H1 (cell line): ENCODE measurements around the gene CNGB1. TPM values are rescaled to one million over a fixed set of nuclear protein-coding genes. Genes with fewer than 3 reads are reported as not detected.

Experiments used
- BACH1 ChIP-seq: IDR thresholded peaks from 2 replicates; pipeline ENCODE4 v1.6.1; 2012; ENCODE audit warnings: low read length, improper control_type of control experiment
- CREB1 ChIP-seq: IDR thresholded peaks from 2 replicates; pipeline ENCODE4 v1.6.1; 2012; ENCODE audit warnings: inconsistent platforms
- JUN ChIP-seq: IDR thresholded peaks from 2 replicates; pipeline ENCODE4 v1.6.1; 2011; ENCODE audit warnings: low read depth, mild to moderate bottlenecking, improper control_type of control experiment, low read length
- MAX ChIP-seq: IDR thresholded peaks from 2 replicates; pipeline ENCODE4 v1.6.1; 2012; ENCODE audit warnings: inconsistent platforms
- RNF2 ChIP-seq: fragments of 200-900, 300-1000 bp; sonication (generic); IDR thresholded peaks from 2 replicates; pipeline ENCODE4 v1.7.1; 2016; ENCODE audit warnings: borderline replicate concordance, low read depth, mild to moderate bottlenecking, antibody characterized with exemption, low read length; ENCODE audit not compliant: poor library complexity, severe bottlenecking; ENCODE audit errors: missing control alignments
- SRF ChIP-seq: IDR thresholded peaks from 2 replicates; pipeline ENCODE4 v1.6.1; 2011; ENCODE audit warnings: mild to moderate bottlenecking, low read depth, low read length, moderate library complexity
- USF2 ChIP-seq: IDR thresholded peaks from 2 replicates; pipeline ENCODE4 v1.6.1; 2011; ENCODE audit warnings: low read length, improper control_type of control experiment
- YY1 ChIP-seq: IDR thresholded peaks from 2 replicates; pipeline ENCODE4 v1.6.1; 2011; ENCODE audit warnings: low read depth, mild to moderate bottlenecking, low read length
- polyA plus RNA-seq, 7 experiments: library from polyadenylated mRNA; depleted of rRNA in 3 of 7; stranded (reverse) in 5 of 7; unstranded in 2 of 7; fragments of >200 nt in 5 of 7; fragments of 200-250 nt in 2 of 7; gene quantifications; 1 replicate in 5 of 7; 2 replicates in 1 of 7; 4 replicates in 1 of 7; pipeline versions ENCODE4 v1.2.1 to v1.2.3, GENCODE V29; 2011 to 2013; ENCODE audit warnings: missing spikeins in 2 of 7, mixed read lengths in 2 of 7
- total RNA-seq: library from RNA; stranded (reverse); fragmentation: NEBNext Ultra II Directional; extraction: Animal tissue kit (Norgen Biotek cat#: 25700); gene quantifications from 2 replicates; pipeline ENCODE4 v1.2.1, GENCODE V29; 2021

CNGB1 gene
- total and polyA plus RNA-seq, 2 of the 8 experiments (the other 6 are each of a cell fraction or from before 2014, with no cell fraction given): not detected

- TF ChIP-seq SRF (no peak), RNF2 (no peak), USF2 (no peak), BACH1 (no peak), JUN (no peak), YY1 (no peak), MAX (peak; percentile 48), CREB1 (no peak)
These were observed 30.1 kb upstream of the CNGB1 start, which contains the start of gene USB1 (continued) for GRCh38 chr16:58000706-58001676.
